ENCODE results near the gene LAMA4.

Gene LAMA4

GRCh38 chr6:112286010-112286409 is 31.6 kb upstream of the LAMA4 start:
- TF ChIP-seq CTCF (IDR thresholded peaks at IDR 0.05): no peak
- TF ChIP-seq ZFX (IDR thresholded peaks at IDR 0.05; ENCODE audit: borderline replicate concordance): no peak
- H3K27ac ChIP-seq: no peak overlapping the region

GRCh38 chr6:112284603-112285002 is 30.2 kb upstream of the LAMA4 start:
- no peak overlapping the region for H3K27ac ChIP-seq
- no peak for TF ChIP-seq ZFX (IDR thresholded peaks at IDR 0.05; ENCODE audit: borderline replicate concordance)
- no peak for TF ChIP-seq CTCF (IDR thresholded peaks at IDR 0.05)

GRCh38 chr6:112283621-112284020 is 29.3 kb upstream of the LAMA4 start:
- TF ChIP-seq ZFX (IDR thresholded peaks at IDR 0.05; ENCODE audit: borderline replicate concordance) (no peak), CTCF (IDR thresholded peaks at IDR 0.05) (no peak)
- H3K27ac ChIP-seq: no peak overlapping the region

- H3K27ac ChIP-seq: no peak overlapping the region
- TF ChIP-seq ZFX (IDR thresholded peaks at IDR 0.05; ENCODE audit: borderline replicate concordance): no peak
- no peak for TF ChIP-seq CTCF (IDR thresholded peaks at IDR 0.05)
These were observed 27.7 kb upstream of the LAMA4 start for GRCh38 chr6:112281821-112282615.

- TF ChIP-seq ZFX (IDR thresholded peaks at IDR 0.05; ENCODE audit: borderline replicate concordance) (no peak), CTCF (IDR thresholded peaks at IDR 0.05) (no peak)
- H3K27ac ChIP-seq: no peak overlapping the region
These were observed 24.9 kb upstream of the LAMA4 start for GRCh38 chr6:112279031-112279935.

GRCh38 chr6:112275365-112275764 is 21.0 kb upstream of the LAMA4 start:
- no peak overlapping the region for H3K27ac ChIP-seq
- TF ChIP-seq CTCF (IDR thresholded peaks at IDR 0.05) (no peak), ZFX (IDR thresholded peaks at IDR 0.05; ENCODE audit: borderline replicate concordance) (no peak)

DNA sequence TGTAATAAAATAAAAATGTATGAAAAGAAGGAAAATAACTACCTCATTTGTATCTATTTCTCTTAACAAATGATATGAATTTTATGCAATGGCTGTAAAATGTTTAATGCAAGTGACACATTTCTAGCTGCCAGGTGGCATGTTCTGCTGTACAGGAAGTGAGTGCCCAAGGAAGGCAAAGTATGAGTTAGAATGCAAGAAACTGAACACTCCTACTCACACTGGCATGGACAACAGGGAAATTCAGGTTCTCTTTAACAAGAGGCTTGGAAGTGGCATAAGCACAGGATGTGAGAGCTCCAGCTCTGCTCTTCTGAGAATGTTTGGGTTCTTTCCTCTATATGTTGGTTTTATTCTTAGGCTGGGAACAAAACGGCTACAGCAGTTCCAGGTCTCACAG is 20.4 kb upstream of the LAMA4 start:
- TF ChIP-seq CTCF (IDR thresholded peaks at IDR 0.05): no peak
- TF ChIP-seq ZFX (IDR thresholded peaks at IDR 0.05; ENCODE audit: borderline replicate concordance): no peak
- H3K27ac ChIP-seq: no peak overlapping the region
